Stimulated activated CD4-positive, alpha-beta T cell treated with anti-CD3 and anti-CD28 coated beads, Interleukin-2, amount 100 ng/mL, for 24 hours (primary cell): ENCODE results near the gene AGRN.
"Not testable (repeated sequence)": the region's sequence is repeated elsewhere in the genome, so short reads cannot be mapped to it uniquely, and the experiment has no call there.

Experiments used
- DNase-seq, 2 donors: peaks; one replicate each; pipeline ENCODE4 v3.0.0-alpha.2; 2020

AGRN gene

GRCh38 chr1:1003618-1004419 is 16.1 kb upstream of the AGRN start:
- DNase-seq, result no peak

GRCh38 chr1:1004420-1004779 is 15.5 kb upstream of the AGRN start:
- DNase-seq, result no peak

- no peak for DNase-seq
Measured at GRCh38 chr1:1004780-1005697, 14.9 kb upstream of the AGRN start.

- DNase-seq, result no peak
Measured at GRCh38 chr1:1005774-1006304, 14.1 kb upstream of the AGRN start.

- DNase-seq, result no peak
Measured at GRCh38 chr1:1006305-1007159, 13.4 kb upstream of the AGRN start.

GRCh38 chr1:1010131-1010530 is 9.8 kb upstream of the AGRN start:
- not testable (repeated sequence) for DNase-seq

- no peak for DNase-seq
Measured at GRCh38 chr1:1011396-1011949, 8.4 kb upstream of the AGRN start.

GRCh38 chr1:1012736-1013104 is 7.2 kb upstream of the AGRN start:
- DNase-seq, result not testable (repeated sequence)

GRCh38 chr1:1013105-1013921 is 6.6 kb upstream of the AGRN start, which contains the start of gene ISG15:
TSS of gene ISG15 (plus strand) at chr1:1013497. CDS start at chr1:1013574, 77 bp downstream.
- DNase-seq, result peak; percentile 84 to 87

- peak in 1 of 2 donors; percentile 39 for DNase-seq
Measured at GRCh38 chr1:1013922-1014648, 5.8 kb upstream of the AGRN start.

GRCh38 chr1:1014799-1015681 is 4.9 kb upstream of the AGRN start:
- no peak for DNase-seq

- DNase-seq, result not testable (repeated sequence)
Measured at GRCh38 chr1:1017397-1018320, 2.3 kb upstream of the AGRN start.

GRCh38 chr1:1018321-1018685 is 1.6 kb upstream of the AGRN start:
- not testable (repeated sequence) for DNase-seq

- DNase-seq, result peak; percentile 83 to 86
Measured at GRCh38 chr1:1019122-1019999, 559 bp upstream of the AGRN start.

- no peak for DNase-seq
Measured at GRCh38 chr1:1020415-1021009, 592 bp downstream of the AGRN start.

GRCh38 chr1:1021010-1021919 is 1.3 kb downstream of the AGRN start:
- no peak for DNase-seq
